Muscle of leg (tissue), 11 donors: ENCODE data around the gene SLC22A5. TPM values are rescaled to one million over a fixed set of nuclear protein-coding genes. Genes with fewer than 3 reads are reported as not detected.

Source experiments
- DNase-seq: peaks from one replicate; pipeline ENCODE4 v3.0.0; 2013
- H3K27ac ChIP-seq: one replicate; pipeline ENCODE4 v1.5.1; 2013; ENCODE audit warnings: mild to moderate bottlenecking, low read length, control low read depth
- H3K27me3 ChIP-seq: one replicate; pipeline ENCODE4 v1.6.1; 2013; ENCODE audit warnings: low read length; ENCODE audit not compliant: control insufficient read depth, insufficient read depth
- H3K36me3 ChIP-seq: one replicate; pipeline ENCODE4 v1.6.1; 2013; ENCODE audit warnings: low read length; ENCODE audit not compliant: control insufficient read depth, insufficient read depth
- H3K4me1 ChIP-seq: one replicate; pipeline ENCODE4 v1.6.1; 2013; ENCODE audit warnings: low read length; ENCODE audit not compliant: control insufficient read depth, insufficient read depth
- H3K4me3 ChIP-seq: one replicate; pipeline ENCODE4 v1.5.1; 2013; ENCODE audit warnings: low read length, control low read depth
- H3K9me3 ChIP-seq: replicated peaks from 2 replicates; pipeline ENCODE4 v1.6.1; 2013; ENCODE audit warnings: low read depth, low read length; ENCODE audit not compliant: control insufficient read depth
- WGBS: methylation state at CpG from one replicate; pipeline ENCODE4 v1.1.5; 2013; ENCODE audit warnings: missing lambda C conversion rate; ENCODE audit not compliant: insufficient coverage; 5-methylcytosine and 5-hydroxymethylcytosine counted together
- polyA plus RNA-seq, 8 donors: library from polyadenylated mRNA; unstranded; fragments of 120-200 nt; gene quantifications; one replicate each; pipeline versions ENCODE4 v1.2.1 to v1.2.3, GENCODE V29; 2013; ENCODE audit warnings: inconsistent platforms in 1 of 8, low replicate concordance in 1 of 8; ENCODE audit not compliant: insufficient read length in 8 of 8, insufficient read depth in 1 of 8
- total RNA-seq: library from RNA; stranded (reverse); fragments of 120-200 nt; gene quantifications from one replicate; pipeline ENCODE4 v1.2.4, GENCODE V29; 2013

Gene SLC22A5
- total and polyA plus RNA-seq, 9 donors, result 3.7 to 8.9 (median 6.4) TPM

DNA sequence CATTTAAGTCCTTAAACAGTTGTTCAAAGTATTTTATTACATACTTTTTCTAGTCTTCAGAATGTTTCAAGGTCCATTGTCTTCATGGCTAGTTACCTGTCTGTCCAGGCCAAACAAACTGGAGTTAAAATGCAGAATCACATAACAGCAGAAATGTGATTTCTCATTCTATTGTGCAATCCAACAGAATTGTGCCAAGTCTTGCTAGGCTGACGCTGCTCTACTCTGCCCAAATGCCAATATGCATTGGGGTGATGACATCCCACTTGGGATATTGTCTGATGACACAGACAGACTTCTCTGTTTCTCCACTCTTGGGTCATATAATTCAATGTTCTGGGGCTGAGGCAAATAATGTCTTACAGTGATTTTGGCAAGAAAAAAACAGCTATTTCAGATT is 5.2 kb upstream of the SLC22A5 start:
- peaks cover 10% of the 10 kb centered on the region for H3K4me1 ChIP-seq
- no peaks in the 10 kb centered on the region for H3K9me3 ChIP-seq
- peak; percentile 33 for DNase-seq
- H3K27me3 ChIP-seq, result no peaks in the 10 kb centered on the region
- no peak overlapping the region for H3K27ac ChIP-seq
- H3K4me3 ChIP-seq, result no peak overlapping the region
- 33% methylated on average over 1 of the region's 1 CpG for whole genome bisulfite sequencing
- peaks cover 4% of the 10 kb centered on the region for H3K36me3 ChIP-seq

- Histone ChIP-seq H3K4me1 (peaks cover 12% of the 10 kb centered on the region), H3K36me3 (peaks cover 4% of the 10 kb centered on the region), H3K27ac (no peak overlapping the region), H3K4me3 (no peak overlapping the region), H3K27me3 (no peaks in the 10 kb centered on the region), H3K9me3 (no peaks in the 10 kb centered on the region)
- no peak for DNase-seq
- 65% methylated on average over 3 of the region's 6 CpGs for WGBS
Observed at GRCh38 chr5:132365213-132365612, 4.3 kb upstream of the SLC22A5 start.

- Histone ChIP-seq H3K4me3 (no peak overlapping the region), H3K27ac (no peak overlapping the region), H3K4me1 (peaks cover 23% of the 10 kb centered on the region), H3K27me3 (no peaks in the 10 kb centered on the region), H3K9me3 (no peaks in the 10 kb centered on the region), H3K36me3 (peaks cover 9% of the 10 kb centered on the region)
- DNase-seq, result no peak
- 100% methylated on average over 2 of the region's 4 CpGs for WGBS
Observed at GRCh38 chr5:132368186-132368585, 1.3 kb upstream of the SLC22A5 start.

- Histone ChIP-seq H3K36me3 (peaks cover 9% of the 10 kb centered on the region), H3K27ac (peak overlapping the region; percentile 54), H3K9me3 (no peaks in the 10 kb centered on the region), H3K27me3 (no peaks in the 10 kb centered on the region), H3K4me3 (peak overlapping the region; percentile 66), H3K4me1 (peaks cover 21% of the 10 kb centered on the region)
- 0% methylated on average over 3 of the region's 9 CpGs for WGBS
- DNase-seq, result no peak
Observed at GRCh38 chr5:132369007-132369473, 470 bp upstream of the SLC22A5 start.

DNA sequence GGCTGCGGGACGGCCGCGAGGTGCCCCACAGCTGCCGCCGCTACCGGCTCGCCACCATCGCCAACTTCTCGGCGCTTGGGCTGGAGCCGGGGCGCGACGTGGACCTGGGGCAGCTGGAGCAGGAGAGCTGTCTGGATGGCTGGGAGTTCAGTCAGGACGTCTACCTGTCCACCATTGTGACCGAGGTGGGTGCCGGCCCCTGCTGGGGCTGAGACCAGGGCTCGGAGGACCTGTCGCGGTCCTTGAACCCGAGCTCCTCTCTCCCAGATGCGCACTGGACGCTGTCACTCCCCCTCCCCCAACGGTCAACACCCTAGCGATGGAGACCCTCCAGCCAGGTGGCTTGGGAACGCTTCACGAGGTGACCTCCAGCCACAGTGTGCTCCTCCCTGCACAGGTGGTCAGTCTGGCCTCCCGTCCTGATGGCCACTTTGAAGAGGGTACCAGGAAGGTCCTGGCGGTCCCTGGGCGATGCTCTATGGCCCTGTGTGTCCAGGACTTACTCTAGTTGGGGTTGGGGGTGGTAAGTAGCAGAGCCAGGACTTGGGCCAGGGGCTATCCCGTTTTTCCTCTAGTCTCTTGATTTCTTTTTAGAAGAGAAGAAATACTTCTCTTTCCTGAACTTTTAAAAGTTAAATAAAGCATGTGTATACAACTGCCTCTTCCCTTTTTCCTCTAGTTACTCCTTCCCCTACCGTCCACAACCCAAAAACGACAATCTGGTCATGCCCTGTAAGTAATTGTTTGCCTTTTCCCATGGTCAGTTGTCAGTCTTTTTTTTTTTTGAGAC is 866 bp downstream of the SLC22A5 start:
- Histone ChIP-seq H3K36me3 (peaks cover 6% of the 10 kb centered on the region), H3K4me1 (peaks cover 17% of the 10 kb centered on the region), H3K4me3 (peak overlapping the region; percentile 66), H3K27me3 (no peaks in the 10 kb centered on the region), H3K9me3 (no peaks in the 10 kb centered on the region), H3K27ac (peak overlapping the region; percentile 59)
- DNase-seq, result no peak
- 6% methylated on average over 27 of the region's 34 CpGs for whole genome bisulfite sequencing

- DNase-seq, result no peak
- Histone ChIP-seq H3K9me3 (no peaks in the 10 kb centered on the region), H3K27ac (no peak overlapping the region), H3K36me3 (peaks cover 6% of the 10 kb centered on the region), H3K4me1 (peaks cover 17% of the 10 kb centered on the region), H3K4me3 (peak overlapping the region; percentile 66), H3K27me3 (no peaks in the 10 kb centered on the region)
- 83% methylated on average over 11 of the region's 19 CpGs for WGBS
Observed at GRCh38 chr5:132370971-132371602, 1.6 kb downstream of the SLC22A5 start.

- WGBS, result 67% methylated on average over 4 of the region's 5 CpGs
- Histone ChIP-seq H3K4me1 (peaks cover 17% of the 10 kb centered on the region), H3K36me3 (peaks cover 5% of the 10 kb centered on the region), H3K27me3 (no peaks in the 10 kb centered on the region), H3K9me3 (no peaks in the 10 kb centered on the region), H3K27ac (no peak overlapping the region), H3K4me3 (no peak overlapping the region)
- no peak for DNase-seq
Observed at GRCh38 chr5:132371603-132371994, 2.1 kb downstream of the SLC22A5 start.

DNA sequence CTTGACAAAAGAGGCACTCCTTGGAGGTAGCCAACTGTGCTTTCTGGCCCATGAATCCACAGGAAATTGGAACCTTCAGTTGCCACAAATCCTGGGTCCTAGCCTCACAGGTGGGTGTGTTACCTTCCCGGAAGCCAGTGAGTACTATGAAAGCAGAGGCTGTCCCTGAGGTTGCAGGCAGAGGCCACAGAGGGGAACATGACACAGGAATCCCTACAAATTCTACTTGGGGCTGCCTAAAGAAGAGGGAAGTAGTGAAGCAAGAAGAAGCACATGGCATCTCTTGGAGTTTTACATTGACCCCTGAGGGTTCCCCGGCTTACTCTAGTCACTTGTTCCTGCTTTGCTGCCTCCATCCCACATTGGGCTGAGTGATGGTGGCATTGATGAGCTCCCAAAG is 2.6 kb downstream of the SLC22A5 start:
- WGBS, result 69% methylated on average over 1 of the region's 2 CpGs
- H3K27ac ChIP-seq, result no peak overlapping the region
- no peak overlapping the region for H3K4me3 ChIP-seq
- H3K36me3 ChIP-seq, result peaks cover 5% of the 10 kb centered on the region
- H3K9me3 ChIP-seq, result no peaks in the 10 kb centered on the region
- peaks cover 22% of the 10 kb centered on the region for H3K4me1 ChIP-seq
- H3K27me3 ChIP-seq, result no peaks in the 10 kb centered on the region
- DNase-seq, result no peak

DNA sequence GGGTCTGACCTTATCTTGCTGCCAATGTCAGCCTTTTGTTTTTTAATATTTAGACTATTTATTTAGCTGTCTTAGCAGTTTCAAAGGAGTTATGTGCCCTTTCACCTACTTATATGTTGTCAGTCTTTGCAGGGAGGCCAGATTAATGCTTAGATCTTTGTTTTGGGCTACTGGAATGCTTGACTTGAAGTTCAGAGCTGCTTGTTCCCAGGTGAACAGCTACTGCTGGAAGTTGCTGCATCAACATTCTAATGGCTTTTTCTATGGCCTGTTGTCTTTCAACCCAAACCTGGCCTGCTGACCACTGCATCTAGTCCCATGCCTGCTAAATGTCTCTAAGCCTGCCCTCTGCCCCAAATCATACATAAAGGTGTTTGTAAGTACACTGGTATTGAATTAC is 3.0 kb downstream of the SLC22A5 start:
- H3K36me3 ChIP-seq, result peaks cover 5% of the 10 kb centered on the region
- no peaks in the 10 kb centered on the region for H3K9me3 ChIP-seq
- no peak for DNase-seq
- H3K27ac ChIP-seq, result no peak overlapping the region
- peaks cover 25% of the 10 kb centered on the region for H3K4me1 ChIP-seq
- no peaks in the 10 kb centered on the region for H3K27me3 ChIP-seq
- H3K4me3 ChIP-seq, result no peak overlapping the region

DNA sequence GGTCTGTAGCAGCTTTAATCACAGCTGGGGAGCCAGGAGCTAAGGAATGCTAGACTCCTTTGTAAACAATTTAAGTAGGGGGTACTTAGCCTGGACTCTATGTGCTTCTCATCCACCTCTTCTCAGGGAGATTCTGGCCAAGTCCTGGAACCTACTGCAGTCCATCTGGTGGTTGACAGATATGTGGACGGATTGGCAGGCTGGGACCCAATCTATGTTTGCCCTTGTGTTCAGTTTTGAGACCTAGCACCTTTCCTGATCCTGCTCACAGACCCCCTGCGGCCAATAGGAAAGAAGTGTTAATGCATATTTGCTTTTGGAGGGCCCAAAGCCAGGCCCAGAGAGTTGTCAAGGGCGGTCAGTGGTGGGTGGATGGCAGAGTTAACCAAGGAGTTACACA is 6.4 kb downstream of the SLC22A5 start:
- Histone ChIP-seq H3K4me3 (no peak overlapping the region), H3K27ac (no peak overlapping the region), H3K27me3 (no peaks in the 10 kb centered on the region), H3K4me1 (peaks cover 17% of the 10 kb centered on the region), H3K36me3 (peaks cover 17% of the 10 kb centered on the region), H3K9me3 (no peaks in the 10 kb centered on the region)
- no peak for DNase-seq
- 93% methylated on average over 1 of the region's 3 CpGs for WGBS
